Measurements from ENCODE around the gene CLEC18A. TPM values are rescaled to one million over a fixed set of nuclear protein-coding genes. Genes with fewer than 3 reads are reported as not detected.

CLEC18A gene
- total and polyA plus RNA-seq, 4 donors = 1.9 to 41.6 (median 2.8) TPM

GRCh38 chr16:69916462-69916861, 34.7 kb upstream of the CLEC18A start:
- Histone ChIP-seq H3K27ac (ENCODE audit: low read depth in 1 of 2, low read length in 2 of 2) (peak overlapping the region; percentile 67 to 69), H3K36me3 (ENCODE audit: control insufficient read depth in 1 of 2, insufficient read depth in 2 of 2, low read length in 1 of 2) (no peaks in the 10 kb centered on the region), H3K27me3 (ENCODE audit: control insufficient read depth in 1 of 2, insufficient read depth in 2 of 2, low read length in 1 of 2) (no peaks in the 10 kb centered on the region), H3K4me3 (ENCODE audit: low read length in 2 of 2) (no peak overlapping the region), H3K9me3 (ENCODE audit: control insufficient read depth, low read length) (no peaks in the 10 kb centered on the region), H3K4me1 (ENCODE audit: control insufficient read depth in 1 of 2, insufficient read depth in 2 of 2, low read length in 2 of 2) (peaks cover 0 to 9% of the 10 kb centered on the region in 2 donors)
- intact Hi-C loops (cut with DNase I) = loop anchor here in 1 of 2 donors (5.0 kb wide), 1 partner anchor 34 kb away; no protein-coding TSS in a partner anchor
- DNase-seq (no peak), ATAC-seq (ENCODE audit: low FRiP score) (no peak)
- 25 to 36% methylated on average over 1 of the region's 1 CpG for WGBS, 2 donors

DNA sequence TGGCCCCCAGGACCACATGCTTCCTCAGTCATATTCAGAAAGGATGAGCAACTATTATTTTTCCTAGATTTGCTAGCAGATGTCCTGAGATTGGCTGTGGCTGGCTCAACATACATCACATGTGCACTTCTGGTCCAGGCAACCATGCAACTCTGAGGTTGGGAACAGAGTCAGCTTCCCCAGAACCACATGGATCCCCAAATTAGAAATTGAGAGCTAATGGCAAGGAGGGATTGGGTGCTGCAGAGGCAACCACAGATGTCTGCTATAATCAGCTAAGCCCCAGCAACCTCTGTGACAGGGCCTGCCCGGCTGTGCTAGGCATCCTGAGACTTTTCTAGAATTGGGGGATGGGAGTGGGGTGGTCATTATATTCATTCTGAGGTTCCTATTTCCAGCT, 33.8 kb upstream of the CLEC18A start:
- DNase-seq (no peak), ATAC-seq (ENCODE audit: low FRiP score) (no peak)
- Histone ChIP-seq H3K9me3 (ENCODE audit: control insufficient read depth, low read length) (no peaks in the 10 kb centered on the region), H3K27ac (ENCODE audit: low read depth in 1 of 2, low read length in 2 of 2) (peak overlapping the region; percentile 60 to 62), H3K36me3 (ENCODE audit: control insufficient read depth in 1 of 2, insufficient read depth in 2 of 2, low read length in 1 of 2) (no peaks in the 10 kb centered on the region), H3K4me1 (ENCODE audit: control insufficient read depth in 1 of 2, insufficient read depth in 2 of 2, low read length in 2 of 2) (peaks cover under 1 to 9% of the 10 kb centered on the region in 2 donors), H3K4me3 (ENCODE audit: low read length in 2 of 2) (no peak overlapping the region), H3K27me3 (ENCODE audit: control insufficient read depth in 1 of 2, insufficient read depth in 2 of 2, low read length in 1 of 2) (no peaks in the 10 kb centered on the region)
- 8 to 21% methylated on average over 1 of the region's 1 CpG for WGBS, 2 donors
- intact Hi-C loops (cut with DNase I) = loop anchor here in 1 of 2 donors (5.0 kb wide), 1 partner anchor 35 kb away; no protein-coding TSS in a partner anchor

GRCh38 chr16:69917739-69918138, 33.4 kb upstream of the CLEC18A start:
- Histone ChIP-seq H3K27me3 (ENCODE audit: control insufficient read depth in 1 of 2, insufficient read depth in 2 of 2, low read length in 1 of 2) (no peaks in the 10 kb centered on the region), H3K4me1 (ENCODE audit: control insufficient read depth in 1 of 2, insufficient read depth in 2 of 2, low read length in 2 of 2) (peaks cover 2 to 9% of the 10 kb centered on the region in 2 donors), H3K27ac (ENCODE audit: low read depth in 1 of 2, low read length in 2 of 2) (peak overlapping the region; percentile 60 to 80), H3K9me3 (ENCODE audit: control insufficient read depth, low read length) (no peaks in the 10 kb centered on the region), H3K36me3 (ENCODE audit: control insufficient read depth in 1 of 2, insufficient read depth in 2 of 2, low read length in 1 of 2) (no peaks in the 10 kb centered on the region), H3K4me3 (ENCODE audit: low read length in 2 of 2) (no peak overlapping the region)
- WGBS, 2 donors = 3 to 4% methylated on average over 20 of the region's 20 CpGs
- peak; percentile 72 for ATAC-seq (ENCODE audit: low FRiP score)
- intact Hi-C loops (cut with DNase I) = loop anchor here in 1 of 2 donors (5.0 kb wide), 1 partner anchor 35 kb away; no protein-coding TSS in a partner anchor
- peak; percentile 84 to 90 for DNase-seq

- WGBS, 2 donors = 65 to 87% methylated on average over 1 of the region's 1 CpG
- Histone ChIP-seq H3K36me3 (ENCODE audit: control insufficient read depth in 1 of 2, insufficient read depth in 2 of 2, low read length in 1 of 2) (no peaks in the 10 kb centered on the region), H3K9me3 (ENCODE audit: control insufficient read depth, low read length) (no peaks in the 10 kb centered on the region), H3K4me3 (ENCODE audit: low read length in 2 of 2) (no peak overlapping the region), H3K27ac (ENCODE audit: low read depth in 1 of 2, low read length in 2 of 2) (peak overlapping the region; percentile 60 to 80), H3K4me1 (ENCODE audit: control insufficient read depth in 1 of 2, insufficient read depth in 2 of 2, low read length in 2 of 2) (peaks cover 2 to 9% of the 10 kb centered on the region in 2 donors), H3K27me3 (ENCODE audit: control insufficient read depth in 1 of 2, insufficient read depth in 2 of 2, low read length in 1 of 2) (no peaks in the 10 kb centered on the region)
- DNase-seq (no peak), ATAC-seq (ENCODE audit: low FRiP score) (no peak)
- intact Hi-C loops (cut with DNase I) = loop anchor here in 1 of 2 donors (5.0 kb wide), 1 partner anchor 36 kb away; no protein-coding TSS in a partner anchor
Measured at GRCh38 chr16:69918241-69918640, 32.9 kb upstream of the CLEC18A start.

- H3K27me3 ChIP-seq (ENCODE audit: control insufficient read depth in 1 of 2, insufficient read depth in 2 of 2, low read length in 1 of 2) = no peaks in the 10 kb centered on the region
- DNase-seq = no peak
- peak; percentile 52 for ATAC-seq (ENCODE audit: low FRiP score)
- intact Hi-C loops (cut with DNase I) = no loop called here
- no peak overlapping the region for H3K4me3 ChIP-seq (ENCODE audit: low read length in 2 of 2)
- H3K36me3 ChIP-seq (ENCODE audit: control insufficient read depth in 1 of 2, insufficient read depth in 2 of 2, low read length in 1 of 2) = no peaks in the 10 kb centered on the region
- peak overlapping the region; percentile 88 to 99 for H3K27ac ChIP-seq (ENCODE audit: low read depth in 1 of 2, low read length in 2 of 2)
- no peaks in the 10 kb centered on the region for H3K9me3 ChIP-seq (ENCODE audit: control insufficient read depth, low read length)
- H3K4me1 ChIP-seq (ENCODE audit: control insufficient read depth in 1 of 2, insufficient read depth in 2 of 2, low read length in 2 of 2) = peaks cover 2 to 12% of the 10 kb centered on the region in 2 donors
- WGBS, 2 donors = 4 to 6% methylated on average over 2 of the region's 2 CpGs
Measured at GRCh38 chr16:69921127-69921526, 30.0 kb upstream of the CLEC18A start.

GRCh38 chr16:69922200-69922599, 28.9 kb upstream of the CLEC18A start:
- Histone ChIP-seq H3K9me3 (ENCODE audit: control insufficient read depth, low read length) (no peaks in the 10 kb centered on the region), H3K4me1 (ENCODE audit: control insufficient read depth in 1 of 2, insufficient read depth in 2 of 2, low read length in 2 of 2) (peaks cover 2 to 12% of the 10 kb centered on the region in 2 donors), H3K36me3 (ENCODE audit: control insufficient read depth in 1 of 2, insufficient read depth in 2 of 2, low read length in 1 of 2) (no peaks in the 10 kb centered on the region), H3K27ac (ENCODE audit: low read depth in 1 of 2, low read length in 2 of 2) (peak overlapping the region; percentile 72 to 91), H3K27me3 (ENCODE audit: control insufficient read depth in 1 of 2, insufficient read depth in 2 of 2, low read length in 1 of 2) (no peaks in the 10 kb centered on the region), H3K4me3 (ENCODE audit: low read length in 2 of 2) (no peak overlapping the region)
- 11 to 14% methylated on average over 6 of the region's 6 CpGs for WGBS, 2 donors
- ATAC-seq (ENCODE audit: low FRiP score) = no peak
- no peak for DNase-seq
- intact Hi-C loops (cut with DNase I) = loop anchor here in 1 of 2 donors (2.0 kb wide), 1 partner anchor 61 kb away; no protein-coding TSS in a partner anchor

GRCh38 chr16:69924041-69924775, 26.9 kb upstream of the CLEC18A start:
- peaks cover 2 to 7% of the 10 kb centered on the region in 2 donors for H3K4me1 ChIP-seq (ENCODE audit: control insufficient read depth in 1 of 2, insufficient read depth in 2 of 2, low read length in 2 of 2)
- WGBS, 2 donors = 11 to 12% methylated on average over 11 of the region's 11 CpGs
- peak overlapping the region; percentile 79 to 97 for H3K27ac ChIP-seq (ENCODE audit: low read depth in 1 of 2, low read length in 2 of 2)
- ATAC-seq (ENCODE audit: low FRiP score) (no peak), DNase-seq (no peak)
- H3K36me3 ChIP-seq (ENCODE audit: control insufficient read depth in 1 of 2, insufficient read depth in 2 of 2, low read length in 1 of 2) = no peaks in the 10 kb centered on the region
- no peaks in the 10 kb centered on the region for H3K27me3 ChIP-seq (ENCODE audit: control insufficient read depth in 1 of 2, insufficient read depth in 2 of 2, low read length in 1 of 2)
- H3K4me3 ChIP-seq (ENCODE audit: low read length in 2 of 2) = no peak overlapping the region
- H3K9me3 ChIP-seq (ENCODE audit: control insufficient read depth, low read length) = no peaks in the 10 kb centered on the region
- intact Hi-C loops (cut with DNase I) = loop anchor here in 1 of 2 donors (2.0 kb wide), 1 partner anchor 63 kb away; no protein-coding TSS in a partner anchor

DNA sequence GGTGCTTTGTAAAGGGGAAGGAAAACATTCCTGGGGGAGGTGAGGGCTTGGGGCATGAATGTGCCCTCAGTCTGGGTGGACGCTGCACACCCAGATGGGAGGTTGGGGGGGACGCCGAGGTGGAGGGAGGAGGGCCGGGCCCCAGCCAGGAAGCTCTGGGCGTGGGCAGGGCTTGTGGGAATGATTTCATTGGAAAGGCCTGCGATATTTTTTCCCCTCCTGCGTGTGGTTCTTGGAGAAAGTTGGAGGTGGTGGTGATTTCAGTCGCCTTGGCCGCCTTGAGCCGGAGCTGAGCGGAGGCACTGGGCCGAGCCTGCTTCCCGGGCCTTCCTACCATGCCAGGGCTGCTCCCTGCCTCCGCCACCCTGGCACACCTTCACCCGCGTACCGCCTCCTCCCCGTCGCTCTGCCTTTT, 26.4 kb upstream of the CLEC18A start:
- intact Hi-C loops (cut with DNase I) = loop anchor here (2.0 to 5.0 kb wide), 2 partner anchors 64 to 77 kb away; no protein-coding TSS in a partner anchor
- Histone ChIP-seq H3K4me3 (ENCODE audit: low read length in 2 of 2) (peak overlapping the region; percentile 89 to 92), H3K27ac (ENCODE audit: low read depth in 1 of 2, low read length in 2 of 2) (peak overlapping the region; percentile 79 to 99), H3K9me3 (ENCODE audit: control insufficient read depth, low read length) (no peaks in the 10 kb centered on the region), H3K4me1 (ENCODE audit: control insufficient read depth in 1 of 2, insufficient read depth in 2 of 2, low read length in 2 of 2) (peaks cover 2 to 7% of the 10 kb centered on the region in 2 donors), H3K27me3 (ENCODE audit: control insufficient read depth in 1 of 2, insufficient read depth in 2 of 2, low read length in 1 of 2) (no peaks in the 10 kb centered on the region), H3K36me3 (ENCODE audit: control insufficient read depth in 1 of 2, insufficient read depth in 2 of 2, low read length in 1 of 2) (no peaks in the 10 kb centered on the region)
- DNase-seq = peak; percentile 89 to 93
- WGBS, 2 donors = 0 to 9% methylated on average over 18 to 19 of the region's 19 CpGs
- ATAC-seq (ENCODE audit: low FRiP score) = peak; percentile 84
